Measurements from ENCODE around the gene TROAP.

GRCh38 chr12:49332891-49333371, 9.9 kb downstream of the TROAP start:
- TF ChIP-seq CTCF (conservative IDR thresholded peaks at IDR 0.05; ENCODE audit: low read length) = no peak
- TF ChIP-seq EZH2phosphoT487 (IDR thresholded peaks at IDR 0.05; ENCODE audit: borderline replicate concordance, low read depth, low read length) = no peak

Data from OCI-LY7 (cell line).